Measurements from ENCODE around the gene TBC1D5.

The TBC1D5 gene

GRCh38 chr3:17605032-17605431 lies 137.4 kb downstream of the TBC1D5 start:
- in situ Hi-C loops (cut with MboI; ENCODE audit: low pct_unique_long_range_greater_than_20kb, low sequenced_read_pairs, unreplicated experiment): no loop called here
- DNase-seq (ENCODE audit: low spot score): no peak
- TF ChIP-seq CTCF (IDR thresholded peaks at IDR 0.05; ENCODE audit: extremely low read depth, insufficient read depth, missing control alignments): no peak

- in situ Hi-C loops (cut with MboI; ENCODE audit: low pct_unique_long_range_greater_than_20kb, low sequenced_read_pairs, unreplicated experiment): no loop called here
- no peak for DNase-seq (ENCODE audit: low spot score)
- no peak for TF ChIP-seq CTCF (IDR thresholded peaks at IDR 0.05; ENCODE audit: extremely low read depth, insufficient read depth, missing control alignments)
Observed at GRCh38 chr3:17602126-17602525, 140.3 kb downstream of the TBC1D5 start.

GRCh38 chr3:17592956-17593355 lies 149.5 kb downstream of the TBC1D5 start:
- TF ChIP-seq CTCF (IDR thresholded peaks at IDR 0.05; ENCODE audit: extremely low read depth, insufficient read depth, missing control alignments): no peak
- in situ Hi-C loops (cut with MboI; ENCODE audit: low pct_unique_long_range_greater_than_20kb, low sequenced_read_pairs, unreplicated experiment): no loop called here
- no peak for DNase-seq (ENCODE audit: low spot score)

GRCh38 chr3:17590465-17590864 lies 152.0 kb downstream of the TBC1D5 start:
- DNase-seq (ENCODE audit: low spot score): no peak
- TF ChIP-seq CTCF (IDR thresholded peaks at IDR 0.05; ENCODE audit: extremely low read depth, insufficient read depth, missing control alignments): no peak
- in situ Hi-C loops (cut with MboI; ENCODE audit: low pct_unique_long_range_greater_than_20kb, low sequenced_read_pairs, unreplicated experiment): no loop called here

- TF ChIP-seq CTCF (IDR thresholded peaks at IDR 0.05; ENCODE audit: extremely low read depth, insufficient read depth, missing control alignments): no peak
Observed at GRCh38 chr3:17589888-17590287, 152.5 kb downstream of the TBC1D5 start.

GRCh38 chr3:17588422-17588821 lies 154.0 kb downstream of the TBC1D5 start:
- in situ Hi-C loops (cut with MboI; ENCODE audit: low pct_unique_long_range_greater_than_20kb, low sequenced_read_pairs, unreplicated experiment): no loop called here

More at GRCh38 chr3:17589888-17590287, 152.5 kb downstream of the TBC1D5 start:
- DNase-seq (ENCODE audit: low spot score): no peak
- in situ Hi-C loops (cut with MboI; ENCODE audit: low pct_unique_long_range_greater_than_20kb, low sequenced_read_pairs, unreplicated experiment): no loop called here

More at GRCh38 chr3:17588422-17588821, 154.0 kb downstream of the TBC1D5 start:
- DNase-seq (ENCODE audit: low spot score): no peak
- no peak for TF ChIP-seq CTCF (IDR thresholded peaks at IDR 0.05; ENCODE audit: extremely low read depth, insufficient read depth, missing control alignments)

Measured in GM13977 (cell line).